Activated T-helper 1 cell treated with anti-CD3 and anti-CD28 coated beads, Interleukin-2, amount 50 U/mL, for 16 hours (primary cell): ENCODE data around the gene GNAL.
"Not testable (repeated sequence)": the region's sequence is repeated elsewhere in the genome, so short reads cannot be mapped to it uniquely, and the experiment has no call there.

Source experiments
- DNase-seq, 2 donors: peaks; one replicate each; pipeline ENCODE4 v3.0.0-alpha.2; 2020; ENCODE audit warnings: low read depth in 1 of 2, low spot score in 1 of 2

Gene GNAL

DNA sequence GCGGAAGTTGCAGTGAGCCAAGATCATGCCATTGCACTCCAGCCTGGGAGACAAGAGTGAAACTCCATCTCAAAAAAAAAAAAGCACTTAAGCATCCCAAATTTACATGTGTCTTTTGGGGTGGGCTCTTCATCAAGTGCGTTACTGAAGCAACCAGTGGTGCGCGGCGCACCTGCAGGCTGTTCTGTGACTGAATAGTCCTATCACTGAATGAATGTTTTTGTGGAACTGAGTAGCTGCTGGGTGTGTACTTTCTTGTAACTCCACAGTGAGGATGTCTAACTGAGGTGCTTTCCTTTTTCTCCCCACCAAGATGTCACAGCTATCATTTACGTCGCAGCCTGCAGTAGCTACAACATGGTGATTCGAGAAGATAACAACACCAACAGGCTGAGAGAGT, 179.2 kb downstream of the GNAL start:
- no peak for DNase-seq

GRCh38 chr18:11871501-11871900, 182.4 kb downstream of the GNAL start:
- DNase-seq: no peak

GRCh38 chr18:11872479-11873136, 183.5 kb downstream of the GNAL start:
- no peak for DNase-seq

DNA sequence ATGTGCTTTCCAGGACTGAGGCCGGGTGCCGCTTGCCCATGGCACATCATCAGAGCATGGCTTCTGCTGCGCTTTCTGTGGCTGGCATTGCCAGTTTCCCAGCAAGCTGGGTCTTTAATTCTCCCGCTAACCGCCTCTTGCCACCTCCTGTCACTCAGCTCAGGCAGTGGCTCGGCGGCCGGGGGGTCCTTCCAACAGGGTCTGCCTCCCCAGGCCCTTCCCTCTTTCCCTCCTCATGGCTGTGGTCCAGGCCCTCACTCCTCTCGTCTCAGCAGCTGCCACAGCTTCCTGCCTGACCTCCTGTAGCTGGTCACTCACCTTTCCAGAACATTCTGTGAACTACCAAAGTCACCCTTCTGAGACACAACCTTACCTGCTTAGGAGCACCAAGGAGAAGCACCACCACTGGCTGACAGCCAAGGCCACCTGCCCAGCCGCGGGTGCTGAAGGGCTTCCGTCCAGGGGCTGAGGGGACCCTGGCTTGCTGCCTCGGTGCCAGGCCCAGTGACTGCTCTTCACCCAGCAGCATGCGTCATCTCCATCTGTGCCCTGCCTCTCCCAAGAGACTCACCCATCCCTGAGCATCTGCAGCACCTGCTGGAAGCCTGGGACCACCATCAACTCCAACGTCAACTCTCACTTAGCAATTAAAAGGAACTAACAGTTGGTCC, 184.7 kb downstream of the GNAL start:
- DNase-seq: no peak

DNA sequence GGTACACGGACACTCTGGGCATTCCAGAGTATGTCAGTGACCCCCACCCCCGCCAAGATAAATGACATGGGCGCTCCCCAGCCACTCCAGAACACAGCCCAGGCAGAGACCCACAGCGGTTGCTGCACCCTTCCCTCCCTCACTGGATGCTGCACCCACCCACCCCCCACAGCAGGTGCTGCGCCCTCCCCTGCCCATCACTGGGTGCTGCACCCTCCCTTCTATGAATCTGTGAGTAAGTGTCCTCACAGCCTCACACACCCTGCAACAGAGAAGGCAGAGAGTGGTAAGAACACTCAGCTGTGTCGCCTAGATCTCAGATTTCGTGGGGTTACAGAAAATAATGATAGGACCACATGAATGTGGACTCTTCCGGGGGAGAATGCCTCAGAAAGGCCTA, 185.6 kb downstream of the GNAL start:
- no peak for DNase-seq

- DNase-seq: no peak
Measured at GRCh38 chr18:11877497-11878135, 188.6 kb downstream of the GNAL start.

DNA sequence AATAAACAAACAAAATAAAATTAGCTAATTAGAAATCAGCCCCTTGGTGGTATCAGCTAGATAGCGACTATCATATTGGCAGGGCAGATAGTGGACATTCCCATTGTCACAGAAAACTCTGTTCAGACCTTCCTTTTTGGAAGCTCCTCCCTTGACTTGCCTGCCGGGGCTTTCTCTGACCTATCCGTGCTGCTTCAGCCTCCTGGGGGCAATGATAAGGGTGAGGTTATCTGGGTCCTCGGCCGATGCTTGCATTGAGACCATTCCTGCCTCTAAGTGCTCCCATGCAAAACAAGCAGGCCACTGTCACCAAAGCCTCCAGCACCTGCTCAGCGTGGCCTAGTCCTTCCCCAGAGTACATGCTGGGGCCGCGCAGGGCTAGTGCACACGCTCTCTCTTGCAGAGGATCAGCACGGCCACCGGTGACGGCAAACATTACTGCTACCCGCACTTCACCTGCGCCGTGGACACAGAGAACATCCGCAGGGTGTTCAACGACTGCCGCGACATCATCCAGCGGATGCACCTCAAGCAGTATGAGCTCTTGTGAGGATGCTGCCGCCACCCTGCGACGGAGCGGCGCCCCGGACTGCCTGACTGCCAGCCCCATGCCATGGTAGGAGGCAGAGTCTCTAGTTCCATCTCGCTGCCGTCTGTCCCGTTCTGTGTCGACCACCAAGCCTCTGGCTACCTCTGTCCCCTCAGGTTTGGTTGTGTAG, 191.7 kb downstream of the GNAL start:
- DNase-seq: no peak

- DNase-seq: no peak
Measured at GRCh38 chr18:11882636-11883035, 193.6 kb downstream of the GNAL start.

- no peak for DNase-seq
Measured at GRCh38 chr18:11883153-11883552, 194.1 kb downstream of the GNAL start.

- DNase-seq: no peak
Measured at GRCh38 chr18:11884396-11885030, 195.4 kb downstream of the GNAL start.

GRCh38 chr18:11885278-11885947, 196.3 kb downstream of the GNAL start:
- DNase-seq: no peak

- no peak for DNase-seq
Measured at GRCh38 chr18:11886577-11887110, 197.6 kb downstream of the GNAL start.

DNA sequence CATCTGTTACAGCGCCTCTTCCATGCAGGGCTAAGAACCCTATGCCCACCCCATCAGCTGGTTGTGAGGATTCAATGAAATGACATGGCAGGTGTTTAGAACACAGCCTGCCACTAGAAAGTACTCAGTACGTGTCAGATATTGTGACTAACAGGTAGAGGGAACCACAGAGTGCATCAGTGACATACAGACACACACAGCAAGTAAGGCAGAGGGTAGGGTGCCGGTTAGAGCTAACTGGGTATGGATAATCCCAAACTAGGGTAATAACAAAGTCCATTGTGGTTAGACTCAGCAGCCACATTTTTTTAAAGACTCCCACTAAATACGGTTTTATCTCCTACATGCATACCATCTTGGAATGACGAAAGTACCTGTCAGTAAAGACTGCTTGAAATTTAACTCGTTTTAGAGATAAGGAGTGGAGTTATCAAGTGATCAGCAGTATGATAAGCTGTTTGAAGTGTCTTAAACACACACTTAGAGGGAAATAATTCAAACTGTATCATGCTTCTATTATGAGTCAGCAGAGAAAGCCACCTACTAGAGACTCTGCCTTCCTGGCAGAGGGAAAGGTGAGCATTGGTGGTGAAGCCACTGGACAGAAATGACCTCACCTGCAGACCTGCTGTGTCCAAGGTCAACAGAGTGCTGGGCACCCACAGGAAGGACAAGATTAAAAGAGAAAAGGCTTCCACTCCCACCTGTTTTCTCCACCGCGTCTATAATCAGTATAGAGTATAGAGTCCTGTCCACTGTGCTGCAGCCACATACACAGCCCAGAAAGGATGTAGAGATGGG, 198.5 kb downstream of the GNAL start:
- no peak for DNase-seq

DNA sequence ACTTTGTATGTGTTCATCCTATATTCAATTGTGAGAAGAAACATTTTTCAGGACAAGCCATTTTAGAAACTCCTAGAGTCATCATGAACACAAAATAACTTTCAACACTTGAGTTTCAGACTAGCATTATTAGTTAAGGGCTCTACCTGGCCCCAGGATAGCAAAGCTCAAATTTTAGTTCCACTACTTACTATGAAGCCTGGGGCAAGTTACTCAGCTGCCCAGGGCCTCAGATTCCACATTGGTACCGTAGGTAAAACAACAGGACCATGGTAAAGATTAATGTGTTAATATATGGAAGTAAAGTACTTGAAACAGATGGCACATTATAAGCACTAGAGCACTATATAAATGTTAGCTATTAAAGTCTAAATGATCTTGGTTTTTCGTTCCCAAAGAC, 199.7 kb downstream of the GNAL start:
- DNase-seq: no peak

DNA sequence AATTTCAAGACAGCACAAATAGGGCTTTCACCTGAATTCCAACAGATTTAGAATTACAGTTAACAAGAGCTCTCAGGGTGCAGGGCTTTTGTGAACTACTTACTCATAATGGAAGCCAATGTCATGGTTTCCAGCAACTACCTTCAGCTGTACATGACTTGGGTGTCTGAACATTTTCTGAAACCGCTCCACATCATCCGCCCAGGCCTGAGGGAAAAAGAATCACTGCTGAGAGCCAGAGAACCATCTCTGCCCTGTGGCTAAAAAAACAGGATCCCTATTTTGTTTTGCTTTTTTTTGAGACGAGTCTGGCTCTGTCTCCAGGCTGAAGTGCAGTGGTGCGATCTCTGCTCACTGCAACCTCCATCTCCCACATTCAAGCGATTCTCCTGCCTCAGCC, 200.2 kb downstream of the GNAL start:
- DNase-seq: no peak

GRCh38 chr18:11891737-11892136, 202.7 kb downstream of the GNAL start:
- DNase-seq: no peak

GRCh38 chr18:11892438-11892837, 203.4 kb downstream of the GNAL start:
- not testable (repeated sequence) for DNase-seq

DNA sequence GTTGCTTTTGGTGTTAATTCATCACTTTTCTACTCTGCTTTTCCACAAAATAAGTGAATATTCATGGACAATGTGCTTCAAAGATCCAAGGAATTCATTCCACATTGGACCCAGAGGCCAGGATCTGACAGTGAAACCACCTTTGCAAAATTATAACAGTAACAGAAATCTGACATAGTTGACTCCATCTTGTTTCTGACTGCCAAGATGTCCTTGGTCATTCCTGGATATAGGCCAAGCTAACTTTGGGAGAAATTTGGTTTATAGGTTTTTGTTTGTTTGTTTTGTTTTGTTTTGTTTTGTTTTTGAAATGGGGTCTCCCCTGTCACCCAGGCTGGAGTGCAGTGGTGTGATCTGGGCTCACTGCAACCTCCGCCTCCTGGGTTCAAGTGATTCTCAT, 208.7 kb downstream of the GNAL start:
- DNase-seq: no peak

- DNase-seq: no peak
Measured at GRCh38 chr18:11899063-11899462, 210.0 kb downstream of the GNAL start.
